Measurements from ENCODE around the gene PSMD3. TPM values are rescaled to one million over a fixed set of nuclear protein-coding genes. Genes with fewer than 3 reads are reported as not detected.
"Not testable (repeated sequence)": the region's sequence is repeated elsewhere in the genome, so short reads cannot be mapped to it uniquely, and the experiment has no call there.

Gene PSMD3
- polyA plus RNA-seq (2012; ENCODE audit: insufficient read depth, insufficient read length) = 227 TPM

- DNase-seq (ENCODE audit: low read depth, low spot score) = peak; percentile 100
Measured at GRCh38 chr17:39980351-39981206, at the start of gene PSMD3. PSMD3 (plus strand) TSS chr17:39980807; CDS start chr17:39980971, 164 bp downstream.

DNA sequence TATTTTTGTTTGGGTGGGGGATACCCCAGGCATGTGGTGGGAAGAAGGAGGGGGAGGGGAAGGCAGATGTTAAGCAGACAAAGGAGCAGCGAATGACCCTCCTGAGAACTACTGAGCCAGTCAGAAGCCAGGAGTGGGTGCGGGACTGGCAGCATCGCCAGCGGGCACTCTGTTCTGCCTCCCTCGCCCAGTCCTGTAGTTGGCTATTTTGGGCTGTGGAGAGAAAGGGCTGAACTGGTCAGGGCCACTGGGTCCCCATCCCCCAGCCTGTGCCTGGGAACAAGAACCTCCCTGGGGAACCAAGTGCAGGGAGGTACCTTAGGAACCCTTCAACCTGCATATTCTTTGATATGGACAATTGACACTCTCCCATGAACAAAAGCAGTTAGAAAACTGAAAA lies 46.7 kb upstream of the PSMD3 start:
- no peak overlapping the region for H3K4me3 ChIP-seq (ENCODE audit: low read length)
- no peak for DNase-seq (ENCODE audit: low read depth, low spot score)

More at GRCh38 chr17:39980351-39981206, at the start of gene PSMD3:
- H3K4me3 ChIP-seq (ENCODE audit: low read length) = peak within 1 kb of the TSS; percentile 100

DNA sequence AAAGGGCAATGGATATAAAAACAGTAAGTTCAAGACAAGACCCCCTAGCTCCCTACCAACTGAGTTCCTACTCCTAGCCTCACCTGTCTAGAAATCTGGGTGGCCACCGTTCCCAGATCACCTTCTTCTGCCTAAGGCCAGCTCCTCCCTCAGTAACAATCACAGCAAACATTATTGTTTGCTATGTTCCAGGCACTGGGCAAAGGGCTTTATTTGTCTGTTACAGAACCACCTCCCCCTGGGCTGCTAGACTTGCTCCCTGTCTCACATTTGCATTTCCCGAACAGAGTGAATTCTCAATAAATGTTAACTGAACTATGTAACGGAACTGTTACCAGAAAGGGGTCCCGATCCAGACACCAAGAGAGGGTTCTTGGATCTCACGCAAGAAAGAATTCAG lies 46.3 kb upstream of the PSMD3 start:
- no peak for DNase-seq (ENCODE audit: low read depth, low spot score)
- H3K4me3 ChIP-seq (ENCODE audit: low read length) = no peak overlapping the region

DNA sequence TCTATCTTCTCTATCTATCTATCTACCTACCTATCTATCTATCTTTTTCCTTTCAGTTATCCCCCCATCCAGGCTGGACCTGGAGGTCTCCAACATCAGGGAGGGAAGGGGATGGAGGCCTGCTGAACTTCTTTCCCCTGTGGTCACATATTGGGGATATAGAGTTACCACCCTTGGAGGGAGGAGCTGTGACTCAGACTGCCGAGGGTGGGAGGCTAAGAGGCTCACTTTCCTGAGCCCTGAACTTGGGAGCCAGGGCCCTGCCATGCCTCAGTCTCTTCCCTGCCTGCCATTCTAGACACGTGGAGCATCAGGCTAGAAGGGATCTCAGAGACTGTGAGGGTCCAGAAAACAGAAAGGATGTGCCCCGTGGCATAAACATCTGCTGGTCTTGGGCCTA lies 44.7 kb upstream of the PSMD3 start:
- no peak for DNase-seq (ENCODE audit: low read depth, low spot score)
- no peak overlapping the region for H3K4me3 ChIP-seq (ENCODE audit: low read length)

- H3K4me3 ChIP-seq (ENCODE audit: low read length) = no peak overlapping the region
- no peak for DNase-seq (ENCODE audit: low read depth, low spot score)
Measured at GRCh38 chr17:39937447-39937846, 43.2 kb upstream of the PSMD3 start.

GRCh38 chr17:39938140-39938869 lies 42.3 kb upstream of the PSMD3 start:
- DNase-seq (ENCODE audit: low read depth, low spot score) = no peak
- H3K4me3 ChIP-seq (ENCODE audit: low read length) = no peak overlapping the region

DNA sequence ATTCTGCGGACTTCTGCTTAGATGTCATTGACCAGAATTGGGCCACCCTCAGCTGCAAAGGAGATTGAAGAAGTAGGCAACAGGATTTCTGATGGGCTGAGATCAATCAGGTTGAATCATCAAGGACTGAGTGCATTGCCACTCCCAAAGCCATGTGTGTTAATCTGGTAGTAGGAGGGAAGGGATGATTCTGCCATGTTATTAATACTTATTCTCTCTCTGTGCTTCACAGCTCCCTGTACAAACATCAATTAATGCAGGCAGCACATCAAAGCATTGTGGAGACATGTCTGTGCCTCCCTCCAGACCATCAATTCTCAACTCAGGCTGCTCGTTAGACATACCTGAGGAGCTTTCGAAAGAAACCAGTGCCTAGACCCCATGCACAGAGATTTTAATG lies 41.5 kb upstream of the PSMD3 start:
- H3K4me3 ChIP-seq (ENCODE audit: low read length) = no peak overlapping the region
- DNase-seq (ENCODE audit: low read depth, low spot score) = no peak

DNA sequence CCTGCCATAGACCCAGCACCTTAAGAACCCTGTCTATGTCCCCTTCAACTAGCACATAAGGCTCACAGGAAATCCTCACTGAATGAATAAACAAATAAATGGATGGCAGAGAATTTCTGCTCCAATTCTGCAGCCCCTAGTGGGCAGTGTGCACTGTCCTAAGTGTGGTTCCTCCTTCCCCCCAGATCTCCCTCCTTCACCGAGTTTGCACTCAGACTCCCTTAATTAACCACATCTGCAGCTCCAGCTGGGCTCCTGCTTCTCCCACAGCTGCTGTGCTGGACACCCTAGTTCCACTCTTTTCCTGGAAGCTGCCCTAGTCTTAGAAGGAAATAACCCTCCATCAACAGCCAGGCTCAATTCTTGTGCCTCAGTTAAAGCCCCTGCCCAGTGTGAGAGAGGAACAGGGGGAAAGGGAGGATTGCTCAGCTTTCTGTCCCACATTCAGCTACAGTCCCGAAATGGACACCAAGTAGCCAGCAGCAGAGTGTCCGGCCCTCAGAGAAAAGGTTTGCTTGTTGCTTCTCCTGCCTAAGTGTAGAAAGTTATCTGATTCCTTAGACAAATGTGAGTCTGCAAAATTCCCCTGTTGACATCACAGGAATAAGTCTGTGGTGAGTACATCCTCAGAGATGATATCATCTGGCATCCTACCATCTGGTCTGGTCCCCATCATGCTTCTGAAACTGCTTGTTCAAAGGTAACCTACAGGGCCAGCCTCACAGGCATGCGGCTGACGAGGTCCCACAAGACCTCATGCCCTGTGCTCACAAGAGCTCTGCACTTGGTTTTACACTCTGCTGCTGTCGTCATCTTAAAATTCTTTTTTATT lies 40.8 kb upstream of the PSMD3 start:
- no peak overlapping the region for H3K4me3 ChIP-seq (ENCODE audit: low read length)
- peak; percentile 64 for DNase-seq (ENCODE audit: low read depth, low spot score)

- no peak overlapping the region for H3K4me3 ChIP-seq (ENCODE audit: low read length)
- no peak for DNase-seq (ENCODE audit: low read depth, low spot score)
Measured at GRCh38 chr17:39943702-39944392, 36.8 kb upstream of the PSMD3 start.

- no peak overlapping the region for H3K4me3 ChIP-seq (ENCODE audit: low read length)
- DNase-seq (ENCODE audit: low read depth, low spot score) = no peak
Measured at GRCh38 chr17:39944393-39944711, 36.3 kb upstream of the PSMD3 start.

GRCh38 chr17:39946551-39947330 lies 33.9 kb upstream of the PSMD3 start:
- no peak for DNase-seq (ENCODE audit: low read depth, low spot score)
- H3K4me3 ChIP-seq (ENCODE audit: low read length) = no peak overlapping the region

DNA sequence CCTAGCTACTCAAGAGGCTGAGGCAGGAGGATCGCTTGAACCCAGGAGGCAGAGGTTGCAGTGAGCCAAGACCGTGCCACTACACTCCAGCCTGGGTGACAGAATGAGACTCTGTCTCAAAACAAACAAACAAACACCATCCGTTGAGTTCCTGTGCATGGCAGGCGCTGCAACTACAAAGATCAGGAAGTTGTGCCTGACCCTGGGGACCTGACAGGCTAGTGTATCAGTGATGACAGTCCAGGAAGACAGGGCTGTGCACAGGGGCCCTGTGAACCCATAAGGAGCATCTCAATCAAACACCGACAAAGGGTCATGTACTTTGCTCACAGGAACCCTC lies 32.1 kb upstream of the PSMD3 start:
- not testable (repeated sequence) for H3K4me3 ChIP-seq (ENCODE audit: low read length); DNase-seq (ENCODE audit: low read depth, low spot score)

- no peak for DNase-seq (ENCODE audit: low read depth, low spot score)
- no peak overlapping the region for H3K4me3 ChIP-seq (ENCODE audit: low read length)
Measured at GRCh38 chr17:39949028-39949427, 31.6 kb upstream of the PSMD3 start.

GRCh38 chr17:39950871-39951348 lies 29.7 kb upstream of the PSMD3 start:
- H3K4me3 ChIP-seq (ENCODE audit: low read length) = no peak overlapping the region
- no peak for DNase-seq (ENCODE audit: low read depth, low spot score)

GRCh38 chr17:39951924-39952679 lies 28.5 kb upstream of the PSMD3 start:
- H3K4me3 ChIP-seq (ENCODE audit: low read length) = peak overlapping the region; percentile 49
- DNase-seq (ENCODE audit: low read depth, low spot score) = no peak

GRCh38 chr17:39952680-39953470 lies 27.7 kb upstream of the PSMD3 start:
- peak; percentile 82 for DNase-seq (ENCODE audit: low read depth, low spot score)
- peak overlapping the region; percentile 63 for H3K4me3 ChIP-seq (ENCODE audit: low read length)

DNA sequence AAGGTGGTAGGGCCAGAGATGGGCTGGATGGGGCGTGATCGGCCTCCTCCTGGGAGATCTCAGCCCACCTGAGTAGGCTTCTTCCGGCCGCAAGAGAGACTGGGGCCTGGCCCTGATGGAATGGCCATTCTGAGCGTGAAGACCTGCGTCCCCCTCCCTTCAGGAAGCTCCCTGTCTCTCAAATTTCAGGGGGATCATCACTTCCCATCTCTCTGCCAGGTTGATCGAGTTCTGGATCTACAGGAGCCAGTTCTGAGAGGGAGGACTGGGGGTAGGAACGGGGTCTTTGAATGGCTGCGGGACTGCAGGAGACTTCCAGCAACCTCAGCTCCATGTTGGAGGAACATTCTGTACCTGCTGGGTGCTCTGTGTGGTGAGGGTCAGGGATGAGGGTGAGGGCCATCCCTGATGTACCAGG lies 27.1 kb upstream of the PSMD3 start:
- peak overlapping the region; percentile 63 for H3K4me3 ChIP-seq (ENCODE audit: low read length)
- no peak for DNase-seq (ENCODE audit: low read depth, low spot score)
